GM12874 (cell line): Measurements from ENCODE around the gene LY6G6F.

Source experiments
- TF ChIP-seq, protein P1 (sequence below): IDR thresholded peaks from 2 replicates; pipeline ENCODE4 v1.5.1; 2011; ENCODE audit warnings: low read depth, mild to moderate bottlenecking, control low read depth, low read length, moderate library complexity; ENCODE audit not compliant: insufficient read depth

The LY6G6F gene, protein sequence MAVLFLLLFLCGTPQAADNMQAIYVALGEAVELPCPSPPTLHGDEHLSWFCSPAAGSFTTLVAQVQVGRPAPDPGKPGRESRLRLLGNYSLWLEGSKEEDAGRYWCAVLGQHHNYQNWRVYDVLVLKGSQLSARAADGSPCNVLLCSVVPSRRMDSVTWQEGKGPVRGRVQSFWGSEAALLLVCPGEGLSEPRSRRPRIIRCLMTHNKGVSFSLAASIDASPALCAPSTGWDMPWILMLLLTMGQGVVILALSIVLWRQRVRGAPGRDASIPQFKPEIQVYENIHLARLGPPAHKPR

DNA sequence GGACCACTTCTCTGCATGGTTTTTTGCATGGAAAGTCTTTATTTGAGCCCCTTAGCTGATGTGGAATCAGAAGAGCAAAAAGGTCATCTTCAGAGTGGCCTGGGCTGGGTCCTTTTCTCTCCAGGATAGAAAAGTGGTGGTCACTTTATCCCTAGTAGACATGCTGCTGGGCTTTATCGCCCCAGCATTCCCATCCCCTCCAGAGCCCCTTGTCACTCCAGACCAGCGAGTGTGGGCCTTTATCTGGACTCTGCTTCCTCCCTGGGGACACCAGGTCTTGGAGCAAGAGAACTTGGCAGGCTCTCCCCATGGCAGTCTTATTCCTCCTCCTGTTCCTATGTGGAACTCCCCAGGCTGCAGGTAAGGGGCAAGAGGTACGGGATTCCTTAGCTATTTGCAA, at the start of gene LY6G6F:
LY6G6F (plus strand) TSS at position 268 of the 400 bp plus-strand sequence; CDS start at position 309, 41 bp downstream.
- TF ChIP-seq, protein P1, sequence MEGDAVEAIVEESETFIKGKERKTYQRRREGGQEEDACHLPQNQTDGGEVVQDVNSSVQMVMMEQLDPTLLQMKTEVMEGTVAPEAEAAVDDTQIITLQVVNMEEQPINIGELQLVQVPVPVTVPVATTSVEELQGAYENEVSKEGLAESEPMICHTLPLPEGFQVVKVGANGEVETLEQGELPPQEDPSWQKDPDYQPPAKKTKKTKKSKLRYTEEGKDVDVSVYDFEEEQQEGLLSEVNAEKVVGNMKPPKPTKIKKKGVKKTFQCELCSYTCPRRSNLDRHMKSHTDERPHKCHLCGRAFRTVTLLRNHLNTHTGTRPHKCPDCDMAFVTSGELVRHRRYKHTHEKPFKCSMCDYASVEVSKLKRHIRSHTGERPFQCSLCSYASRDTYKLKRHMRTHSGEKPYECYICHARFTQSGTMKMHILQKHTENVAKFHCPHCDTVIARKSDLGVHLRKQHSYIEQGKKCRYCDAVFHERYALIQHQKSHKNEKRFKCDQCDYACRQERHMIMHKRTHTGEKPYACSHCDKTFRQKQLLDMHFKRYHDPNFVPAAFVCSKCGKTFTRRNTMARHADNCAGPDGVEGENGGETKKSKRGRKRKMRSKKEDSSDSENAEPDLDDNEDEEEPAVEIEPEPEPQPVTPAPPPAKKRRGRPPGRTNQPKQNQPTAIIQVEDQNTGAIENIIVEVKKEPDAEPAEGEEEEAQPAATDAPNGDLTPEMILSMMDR: no peak

DNA sequence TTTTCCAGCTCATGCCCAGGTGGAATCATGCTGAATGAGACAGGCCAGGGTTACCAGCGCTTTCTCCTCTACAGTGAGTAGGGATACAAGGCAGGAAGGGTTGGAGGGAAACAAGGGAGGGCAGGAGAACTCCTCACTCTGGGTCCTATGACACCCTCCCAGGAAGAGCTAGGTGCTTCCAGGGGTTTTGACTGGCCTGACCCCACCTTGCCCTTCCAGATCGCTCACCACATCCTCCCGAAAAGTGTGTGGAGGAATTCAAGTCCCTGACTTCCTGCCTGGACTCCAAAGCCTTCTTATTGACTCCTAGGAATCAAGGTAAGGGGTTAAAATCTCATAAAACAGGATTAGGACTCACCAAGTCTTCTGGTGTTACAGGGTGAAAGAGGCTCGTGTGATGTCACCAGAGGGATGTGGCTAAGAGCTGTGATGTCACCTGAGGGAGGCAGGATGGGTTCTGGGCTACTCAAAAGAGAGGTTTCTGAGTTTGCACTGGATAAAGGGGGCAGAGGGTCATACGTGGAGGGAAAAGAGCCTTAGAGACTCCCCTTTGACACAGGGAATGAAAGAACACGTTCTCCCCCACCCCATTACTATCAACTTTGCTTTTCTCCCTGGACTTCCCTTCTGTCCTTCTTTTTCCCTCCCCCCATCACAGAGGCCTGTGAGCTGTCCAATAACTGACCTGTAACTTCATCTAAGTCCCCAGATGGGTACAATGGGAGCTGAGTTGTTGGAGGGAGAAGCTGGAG, 49.1 kb upstream of the LY6G6F start:
- TF ChIP-seq, protein P1: no peak

DNA sequence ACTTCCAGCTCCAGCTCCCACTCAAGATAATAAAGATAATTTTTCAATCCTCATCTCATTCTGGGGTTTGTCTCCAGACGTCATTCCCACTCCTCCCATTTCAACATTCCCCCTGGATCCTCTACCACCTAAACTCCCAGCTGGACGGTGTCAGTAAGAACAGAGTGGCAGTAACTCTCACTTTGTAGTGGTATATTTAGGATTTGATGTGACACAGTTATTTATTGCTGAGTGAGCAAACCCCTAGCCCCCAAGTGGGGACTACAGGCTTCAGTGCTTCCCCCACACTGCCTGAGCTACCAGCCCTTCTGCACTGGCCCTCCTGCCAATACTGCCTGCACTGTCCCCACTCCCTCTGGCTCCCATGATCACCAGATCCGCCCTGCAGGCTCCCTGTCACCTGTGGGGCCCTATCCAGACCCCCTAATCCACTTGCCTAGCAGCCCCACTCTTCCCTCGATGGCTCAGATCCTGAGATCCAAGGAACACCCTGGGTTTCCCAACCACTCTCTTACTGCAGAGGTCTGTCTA, 48.4 kb upstream of the LY6G6F start:
- TF ChIP-seq, protein P1: no peak

DNA sequence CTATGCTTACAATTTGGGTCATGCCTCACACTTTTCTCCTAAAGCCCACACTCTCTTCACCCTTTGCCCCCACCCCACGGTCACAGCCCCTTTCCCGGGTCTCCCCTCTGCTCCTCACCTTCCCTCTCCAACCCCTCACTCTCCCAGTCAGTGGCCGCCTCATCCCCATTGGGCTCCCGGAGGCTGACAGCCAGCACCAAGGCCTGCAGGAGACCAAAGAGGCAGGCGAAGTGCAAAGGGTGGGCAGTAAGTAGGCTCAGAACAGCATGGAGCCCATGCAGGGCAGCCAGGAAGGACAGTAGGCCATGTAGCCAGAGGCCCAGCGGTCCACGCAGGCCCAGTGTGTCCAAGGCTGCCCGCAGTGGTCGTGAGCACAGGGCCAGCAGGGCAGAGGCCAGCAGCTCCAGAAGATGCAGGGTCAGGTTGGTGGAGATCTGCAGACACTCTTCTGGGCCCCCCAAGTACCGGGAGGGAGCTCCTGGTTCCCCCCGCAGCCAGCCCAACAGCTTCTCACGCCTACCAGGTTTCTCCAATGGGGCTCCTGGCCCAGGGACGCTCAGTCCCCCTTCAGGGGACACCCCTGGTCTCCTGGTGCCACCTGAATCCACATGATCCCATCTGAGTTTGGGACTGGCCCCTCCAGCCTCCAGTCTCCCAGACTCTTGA, 47.5 kb upstream of the LY6G6F start:
- TF ChIP-seq, protein P1: no peak

DNA sequence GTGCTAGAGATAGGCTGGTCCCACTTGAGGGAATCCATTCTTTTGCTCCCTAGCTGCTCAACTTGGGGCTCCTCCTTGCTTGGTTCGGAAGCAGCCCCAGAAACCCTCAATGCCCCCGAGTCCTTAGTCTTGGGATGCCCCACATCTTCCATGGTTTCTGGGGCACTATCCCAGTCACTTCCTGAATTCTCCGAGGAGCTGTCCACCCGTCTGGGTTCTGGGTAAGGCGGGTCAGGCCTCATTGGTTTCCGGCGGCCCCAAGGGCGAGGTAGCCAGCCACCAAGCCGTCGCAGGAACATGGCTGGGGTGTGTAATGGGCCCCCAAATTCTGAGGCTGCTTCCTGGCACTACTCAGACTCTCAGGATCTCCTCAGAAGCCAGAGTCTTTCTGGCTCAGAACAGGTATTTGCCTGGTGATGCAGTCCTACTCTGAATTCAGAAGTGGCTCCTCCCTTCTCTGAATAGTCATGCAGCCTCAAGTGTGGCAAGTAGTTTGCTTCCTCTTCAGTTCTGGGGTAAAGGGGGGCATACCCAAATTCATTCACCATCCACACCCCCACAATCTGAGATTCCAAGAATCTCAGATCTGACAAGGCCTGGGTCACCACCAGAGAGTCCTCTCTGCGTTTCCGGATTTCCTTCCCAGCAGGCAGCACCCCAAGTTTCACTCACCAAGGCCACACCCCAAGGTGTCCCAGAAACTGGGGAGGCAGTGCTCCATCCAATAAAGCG, 46.9 kb upstream of the LY6G6F start:
- TF ChIP-seq, protein P1: no peak

DNA sequence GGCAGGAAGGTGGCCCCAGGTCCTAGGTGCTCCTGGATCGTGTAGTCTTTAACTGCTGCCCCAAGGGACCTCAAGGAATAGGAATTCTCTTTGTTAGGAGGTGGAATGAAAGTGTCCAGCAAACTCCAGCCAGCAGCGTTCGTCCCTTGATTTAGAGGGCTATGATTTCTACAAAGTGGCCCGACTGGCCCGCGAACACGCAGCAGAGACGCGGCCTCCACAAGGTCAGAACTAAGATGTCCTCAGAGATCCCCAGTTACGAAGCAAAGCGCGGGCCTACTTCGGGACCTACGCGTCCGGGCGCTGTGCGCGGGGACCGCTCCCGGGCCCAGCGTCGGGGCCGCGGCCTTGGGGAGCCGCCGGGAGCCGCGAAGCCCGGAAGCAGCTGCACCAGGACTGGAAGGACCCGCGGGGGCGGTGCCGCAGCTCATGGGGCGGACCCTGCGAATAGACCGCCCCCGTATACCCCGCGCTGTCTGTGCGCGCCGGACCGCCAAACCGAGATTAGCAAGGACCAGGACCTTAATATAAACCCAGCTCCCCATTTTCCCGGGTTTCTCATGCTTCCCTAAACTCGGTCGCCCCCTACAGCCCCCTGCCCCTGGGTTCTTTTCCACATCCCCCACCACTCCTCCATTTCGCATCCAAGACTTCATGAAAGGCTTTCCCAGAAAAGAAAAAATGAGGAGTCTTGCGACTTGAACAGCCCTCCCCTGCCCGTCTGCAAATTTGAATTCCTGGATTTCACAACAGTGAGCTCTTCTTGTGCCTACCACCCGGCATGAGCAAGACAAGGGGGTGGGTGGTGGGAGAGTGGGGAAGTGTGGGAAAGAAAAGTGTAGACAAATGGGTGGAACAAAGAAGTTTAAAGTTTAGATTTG, 46.0 kb upstream of the LY6G6F start, which contains the start of gene C6orf47:
C6orf47 (minus strand) TSS at position 398 of the 881 bp plus-strand sequence. CDS start 831 bp downstream, outside the sequence.
- TF ChIP-seq, protein P1: no peak
